Kidney epithelial cell (primary cell): Measurements from ENCODE around the gene FLNB. TPM values are rescaled to one million over a fixed set of nuclear protein-coding genes. Genes with fewer than 3 reads are reported as not detected.
A peak's percentile ranks its signal among the peaks of the same experiment; 100 is the strongest.

Experiments
- DNase-seq: peaks from one replicate; pipeline ENCODE4 v3.0.0-alpha.2; 2010; ENCODE audit warnings: low read depth
- H3K27me3 ChIP-seq: 2 replicates; pipeline ENCODE4 v1.6.0; 2011; ENCODE audit warnings: low read length; ENCODE audit not compliant: control insufficient read depth, insufficient read depth
- H3K36me3 ChIP-seq: 2 replicates; pipeline ENCODE4 v1.5.1; 2011; ENCODE audit warnings: low read length; ENCODE audit not compliant: control insufficient read depth, insufficient read depth
- H3K4me3 ChIP-seq: 2 replicates; pipeline ENCODE4 v1.5.1; 2011; ENCODE audit warnings: low read depth, mild to moderate bottlenecking, control low read depth, low read length
- CTCF ChIP-seq: IDR thresholded peaks from 2 replicates; pipeline ENCODE4 v1.5.1; 2011; ENCODE audit warnings: mild to moderate bottlenecking, moderate library complexity, low read length, control low read depth, inconsistent platforms; ENCODE audit not compliant: insufficient read depth, poor library complexity, severe bottlenecking
- total RNA-seq: library from RNA; depleted of rRNA; stranded (reverse); fragments of >200 nt; gene quantifications from 2 replicates; pipeline ENCODE4 v1.2.3, GENCODE V29; 2015

FLNB gene
- total RNA-seq, 1 donor from 2014 or later: 536 TPM

DNA sequence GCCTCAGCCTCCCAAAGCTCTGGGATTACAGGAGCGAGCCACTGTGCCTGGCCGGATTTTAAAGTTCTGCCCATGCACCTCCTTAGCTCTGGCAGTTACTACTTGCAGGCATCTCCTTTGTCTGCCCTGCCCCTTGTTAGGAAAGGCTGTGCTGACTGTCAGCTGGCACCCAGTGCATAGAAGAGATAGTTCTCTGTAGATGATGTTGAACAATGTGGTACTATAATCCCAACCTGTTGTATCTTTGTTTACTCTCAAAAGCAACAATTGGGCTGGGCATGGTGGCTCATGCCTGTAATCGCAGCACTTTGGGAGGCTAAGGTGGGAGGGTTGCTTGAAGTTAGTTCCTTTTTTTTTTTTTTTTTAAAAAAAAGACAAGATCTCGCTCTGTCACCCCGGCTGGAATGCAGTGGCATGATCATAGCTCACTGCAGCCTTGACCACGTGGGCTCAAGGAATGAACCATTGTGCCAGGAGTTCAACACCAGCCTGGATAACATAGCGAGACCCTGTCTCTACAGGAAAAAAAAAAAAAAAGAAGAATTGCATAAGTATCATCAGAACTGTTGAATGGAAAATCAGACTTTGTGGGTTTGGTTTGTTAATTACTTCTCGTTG is 30.6 kb downstream of the FLNB start:
- Histone ChIP-seq H3K4me3 (no peak overlapping the region), H3K36me3 (no peaks in the 10 kb centered on the region), H3K27me3 (no peaks in the 10 kb centered on the region)
- no peak for TF ChIP-seq CTCF
- no peak for DNase-seq

GRCh38 chr3:58039601-58040000 is 31.4 kb downstream of the FLNB start:
- H3K4me3 ChIP-seq: no peak overlapping the region
- no peak for DNase-seq
- no peaks in the 10 kb centered on the region for H3K36me3 ChIP-seq
- no peaks in the 10 kb centered on the region for H3K27me3 ChIP-seq
- TF ChIP-seq CTCF: no peak

- DNase-seq: no peak
- no peaks in the 10 kb centered on the region for H3K27me3 ChIP-seq
- H3K4me3 ChIP-seq: no peak overlapping the region
- TF ChIP-seq CTCF: no peak
- H3K36me3 ChIP-seq: no peaks in the 10 kb centered on the region
These were observed 33.1 kb downstream of the FLNB start for GRCh38 chr3:58041182-58041825.

GRCh38 chr3:58041826-58042324 is 33.7 kb downstream of the FLNB start:
- peak; percentile 86 for DNase-seq

GRCh38 chr3:58042947-58043707 is 34.9 kb downstream of the FLNB start:
- Histone ChIP-seq H3K36me3 (no peaks in the 10 kb centered on the region), H3K27me3 (no peaks in the 10 kb centered on the region), H3K4me3 (no peak overlapping the region)
- DNase-seq: no peak
- no peak for TF ChIP-seq CTCF

More at GRCh38 chr3:58041826-58042324, 33.7 kb downstream of the FLNB start:
- H3K27me3 ChIP-seq: no peaks in the 10 kb centered on the region
- no peak overlapping the region for H3K4me3 ChIP-seq
- H3K36me3 ChIP-seq: no peaks in the 10 kb centered on the region
- TF ChIP-seq CTCF: no peak
